Measurements from ENCODE around the gene DDX25. TPM values are rescaled to one million over a fixed set of nuclear protein-coding genes. Genes with fewer than 3 reads are reported as not detected.

The DDX25 gene
- total RNA-seq, 1 donor from 2014 or later, result 1.8 TPM

DNA sequence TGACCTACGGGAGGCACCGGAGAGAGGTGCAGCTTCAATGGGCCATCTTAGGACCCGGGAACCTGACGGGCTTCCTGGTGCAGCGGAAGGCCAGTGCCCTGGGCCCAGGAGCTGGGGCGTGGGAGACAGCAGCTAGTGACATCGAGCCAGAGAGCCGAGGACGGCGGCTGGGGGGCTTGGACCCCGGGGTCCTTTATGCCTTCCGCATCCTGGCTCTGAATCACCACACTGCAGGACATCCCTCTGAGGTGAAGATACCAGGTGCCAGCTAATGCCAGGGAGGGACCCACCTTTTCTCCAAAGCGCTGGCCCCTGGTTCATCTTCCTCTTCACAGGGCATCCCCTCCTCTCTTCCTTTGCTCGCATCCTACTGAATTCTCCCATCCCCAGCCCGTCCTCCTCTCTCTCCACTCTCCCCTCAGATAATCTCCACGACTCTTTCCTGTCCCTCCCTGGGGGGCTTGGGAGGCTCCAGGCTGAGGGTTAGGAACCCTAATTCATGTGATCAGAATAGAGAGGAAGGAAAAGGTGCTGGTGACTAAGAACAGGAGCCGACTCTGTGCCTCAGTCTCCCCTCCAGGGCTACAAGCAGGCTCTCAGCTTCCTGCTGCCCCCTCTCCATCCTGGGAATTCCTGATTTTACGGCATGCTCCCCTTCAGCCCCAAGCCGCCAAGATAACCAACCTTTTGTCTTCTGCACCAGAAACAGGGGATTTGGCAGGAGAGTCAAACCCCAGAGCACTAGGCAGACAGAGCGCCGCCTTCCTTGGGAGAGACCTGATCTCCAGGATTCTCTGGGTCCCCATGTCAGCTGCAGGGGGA lies 50.0 kb downstream of the DDX25 start:
- no peak overlapping the region for H3K27ac Mint-ChIP-seq
- H3K4me1 Mint-ChIP-seq (ENCODE audit: unreplicated experiment), result peaks cover 13% of the 10 kb centered on the region
- H3K36me3 Mint-ChIP-seq, result peaks cover 11% of the 10 kb centered on the region
- no peak overlapping the region for H3K4me3 Mint-ChIP-seq
- H3K27me3 Mint-ChIP-seq, result no peaks in the 10 kb centered on the region
- H3K9me3 Mint-ChIP-seq, result no peaks in the 10 kb centered on the region
- no peak for DNase-seq (ENCODE audit: extremely low spot score, unreplicated experiment)
- TF ChIP-seq, protein P1, sequence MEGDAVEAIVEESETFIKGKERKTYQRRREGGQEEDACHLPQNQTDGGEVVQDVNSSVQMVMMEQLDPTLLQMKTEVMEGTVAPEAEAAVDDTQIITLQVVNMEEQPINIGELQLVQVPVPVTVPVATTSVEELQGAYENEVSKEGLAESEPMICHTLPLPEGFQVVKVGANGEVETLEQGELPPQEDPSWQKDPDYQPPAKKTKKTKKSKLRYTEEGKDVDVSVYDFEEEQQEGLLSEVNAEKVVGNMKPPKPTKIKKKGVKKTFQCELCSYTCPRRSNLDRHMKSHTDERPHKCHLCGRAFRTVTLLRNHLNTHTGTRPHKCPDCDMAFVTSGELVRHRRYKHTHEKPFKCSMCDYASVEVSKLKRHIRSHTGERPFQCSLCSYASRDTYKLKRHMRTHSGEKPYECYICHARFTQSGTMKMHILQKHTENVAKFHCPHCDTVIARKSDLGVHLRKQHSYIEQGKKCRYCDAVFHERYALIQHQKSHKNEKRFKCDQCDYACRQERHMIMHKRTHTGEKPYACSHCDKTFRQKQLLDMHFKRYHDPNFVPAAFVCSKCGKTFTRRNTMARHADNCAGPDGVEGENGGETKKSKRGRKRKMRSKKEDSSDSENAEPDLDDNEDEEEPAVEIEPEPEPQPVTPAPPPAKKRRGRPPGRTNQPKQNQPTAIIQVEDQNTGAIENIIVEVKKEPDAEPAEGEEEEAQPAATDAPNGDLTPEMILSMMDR (conservative IDR thresholded peaks at IDR 0.05), result no peak

DNA sequence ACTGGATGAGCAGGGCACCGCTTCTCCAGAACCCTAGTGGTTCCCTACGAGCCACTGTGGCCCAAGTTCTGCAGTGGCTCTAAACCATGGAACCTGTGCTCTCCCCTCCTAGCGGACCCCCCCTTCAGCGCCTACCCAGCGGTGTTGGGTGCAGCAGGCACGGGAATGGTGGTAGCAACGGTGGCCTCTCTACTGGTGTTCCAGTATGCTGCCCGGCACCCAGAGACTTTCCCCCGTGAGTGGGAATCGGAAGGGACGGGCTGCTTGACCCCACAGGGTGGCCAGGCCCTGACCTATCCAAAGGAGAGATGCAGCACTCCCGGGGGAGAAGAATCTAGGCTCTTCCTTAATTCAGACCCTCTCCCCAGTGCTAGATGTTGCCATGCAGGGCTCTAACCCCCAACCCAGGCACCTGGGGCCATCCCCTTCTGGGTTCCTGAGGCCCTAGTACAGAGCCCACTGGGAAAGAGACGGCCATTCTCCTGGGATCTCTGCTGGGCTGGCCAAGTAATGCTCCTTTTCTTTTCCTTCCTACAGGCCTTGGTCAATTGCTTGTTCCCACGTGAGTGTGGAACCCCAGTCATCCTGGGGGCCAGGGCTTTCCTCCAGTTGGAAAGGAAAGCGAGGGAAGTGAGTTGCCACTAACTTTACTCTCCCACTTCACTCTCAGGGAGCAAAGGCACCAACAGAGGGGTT lies 50.8 kb downstream of the DDX25 start:
- H3K27ac Mint-ChIP-seq, result no peak overlapping the region
- H3K4me3 Mint-ChIP-seq, result no peak overlapping the region
- TF ChIP-seq, protein P1 (conservative IDR thresholded peaks at IDR 0.05), result no peak
- H3K4me1 Mint-ChIP-seq (ENCODE audit: unreplicated experiment), result peaks cover 13% of the 10 kb centered on the region
- no peaks in the 10 kb centered on the region for H3K27me3 Mint-ChIP-seq
- no peak for DNase-seq (ENCODE audit: extremely low spot score, unreplicated experiment)
- H3K36me3 Mint-ChIP-seq, result peaks cover 11% of the 10 kb centered on the region
- H3K9me3 Mint-ChIP-seq, result no peaks in the 10 kb centered on the region

DNA sequence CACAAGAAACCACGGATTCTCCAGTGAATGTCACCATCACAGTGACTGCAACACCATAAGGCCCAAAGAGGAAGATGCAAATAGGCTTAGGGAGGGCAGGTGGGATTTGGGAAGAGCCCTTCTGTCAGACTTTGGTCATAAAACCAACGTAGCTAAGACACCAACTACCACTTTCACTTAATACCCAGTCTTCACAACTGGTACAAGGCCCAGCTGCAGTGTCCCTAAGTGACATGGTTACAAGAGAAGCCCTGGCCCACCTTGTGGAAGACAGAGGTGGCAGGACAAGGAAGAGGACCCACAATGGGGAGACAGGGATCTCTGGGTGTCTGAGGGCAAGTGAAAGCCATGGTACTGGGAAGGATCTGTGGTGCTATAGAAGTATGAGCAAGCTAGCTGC lies 51.5 kb downstream of the DDX25 start:
- Mint-ChIP-seq H3K4me3 (no peak overlapping the region), H3K27me3 (no peaks in the 10 kb centered on the region), H3K9me3 (no peaks in the 10 kb centered on the region), H3K36me3 (peaks cover 17% of the 10 kb centered on the region), H3K27ac (no peak overlapping the region), H3K4me1 (ENCODE audit: unreplicated experiment) (peaks cover 13% of the 10 kb centered on the region)
- TF ChIP-seq, protein P1 (conservative IDR thresholded peaks at IDR 0.05), result no peak
- DNase-seq (ENCODE audit: extremely low spot score, unreplicated experiment), result no peak

DNA sequence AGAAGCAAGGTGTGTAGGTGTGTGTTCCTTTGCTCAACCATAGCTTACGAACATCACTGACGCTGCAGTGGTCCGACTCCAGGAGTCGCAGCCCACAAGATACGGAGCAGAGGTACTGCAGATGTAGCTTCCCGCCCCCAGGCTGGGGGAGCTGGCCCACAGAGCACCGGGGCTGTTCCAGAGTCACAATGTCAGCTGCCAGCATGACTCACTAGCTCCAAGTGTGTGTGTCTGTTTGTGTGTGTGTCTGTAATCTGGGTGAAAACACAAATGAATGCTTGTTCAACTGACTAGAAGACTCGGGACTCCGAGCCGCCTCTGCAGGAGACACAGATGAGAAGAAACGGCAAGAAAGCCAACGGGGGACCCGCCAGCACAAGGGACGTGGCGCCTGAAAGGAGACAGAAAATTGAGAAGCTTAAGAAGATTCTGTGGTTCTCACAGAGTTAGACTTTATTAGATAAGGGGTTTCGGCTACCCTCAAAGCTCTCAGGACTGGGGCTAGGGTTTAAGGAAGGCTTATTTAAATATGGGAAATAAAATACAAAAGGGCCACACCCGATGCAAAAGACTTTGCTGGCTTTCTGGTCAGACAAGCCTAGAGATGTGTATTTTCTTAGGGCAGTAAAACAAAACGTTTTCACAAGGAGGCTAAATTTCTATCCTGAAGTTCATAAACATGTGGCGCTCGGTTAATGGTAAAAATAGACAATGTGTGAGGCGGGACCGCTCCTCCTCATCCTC lies 52.3 kb downstream of the DDX25 start:
- Mint-ChIP-seq H3K4me3 (no peak overlapping the region), H3K9me3 (no peaks in the 10 kb centered on the region), H3K4me1 (ENCODE audit: unreplicated experiment) (peaks cover 8% of the 10 kb centered on the region), H3K36me3 (peaks cover 17% of the 10 kb centered on the region), H3K27ac (no peak overlapping the region), H3K27me3 (no peaks in the 10 kb centered on the region)
- DNase-seq (ENCODE audit: extremely low spot score, unreplicated experiment), result no peak
- TF ChIP-seq, protein P1 (conservative IDR thresholded peaks at IDR 0.05), result no peak

DNA sequence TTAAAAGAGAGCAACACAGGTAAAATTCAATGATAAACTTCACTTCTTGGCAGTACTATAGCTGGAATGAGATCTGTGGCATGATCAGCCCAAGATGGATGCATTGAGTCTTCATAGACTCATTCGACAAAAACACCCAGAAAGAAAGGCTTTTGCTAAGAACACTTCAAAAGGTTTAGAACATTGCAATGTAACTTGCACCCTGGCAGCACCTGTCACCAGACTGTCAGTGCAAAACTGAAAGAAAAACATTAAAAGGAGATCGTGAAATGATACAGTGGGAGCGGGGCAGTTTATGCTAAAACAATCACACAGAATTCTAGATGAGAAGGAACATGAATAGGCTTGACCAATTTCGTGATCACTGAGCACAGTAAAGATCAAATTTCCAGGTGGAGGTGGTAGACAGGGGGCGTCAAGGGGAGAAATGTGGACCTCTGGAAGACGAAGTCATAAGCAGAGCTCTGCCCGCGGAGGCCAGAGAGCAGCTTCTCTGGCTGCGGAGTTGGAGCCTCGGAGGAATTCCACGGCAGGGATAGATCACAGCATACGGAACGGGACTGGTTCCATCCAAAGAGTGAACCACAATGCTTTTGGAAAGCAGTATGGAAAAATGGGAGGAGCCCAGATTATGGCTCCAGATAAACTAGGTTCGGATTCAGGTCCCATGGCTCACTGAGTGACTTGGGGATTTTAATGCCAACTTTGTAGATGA lies 53.5 kb downstream of the DDX25 start:
- peaks cover 29% of the 10 kb centered on the region for H3K36me3 Mint-ChIP-seq
- DNase-seq (ENCODE audit: extremely low spot score, unreplicated experiment), result no peak
- H3K27ac Mint-ChIP-seq, result no peak overlapping the region
- H3K4me3 Mint-ChIP-seq, result no peak overlapping the region
- H3K4me1 Mint-ChIP-seq (ENCODE audit: unreplicated experiment), result no peaks in the 10 kb centered on the region
- TF ChIP-seq, protein P1 (conservative IDR thresholded peaks at IDR 0.05), result no peak
- H3K9me3 Mint-ChIP-seq, result peaks cover 3% of the 10 kb centered on the region
- no peaks in the 10 kb centered on the region for H3K27me3 Mint-ChIP-seq
